Left kidney (tissue), 2 donors: ENCODE results near the gene EPB41L4B. TPM values are rescaled to one million over a fixed set of nuclear protein-coding genes. Genes with fewer than 3 reads are reported as not detected.

Experiments
- DNase-seq: peaks from one replicate; pipeline ENCODE4 v3.0.0-alpha.2; 2013
- polyA plus RNA-seq: library from polyadenylated mRNA; unstranded; fragments of 120-200 nt; gene quantifications from one replicate; pipeline ENCODE4 v1.2.1, GENCODE V29; 2013; ENCODE audit not compliant: insufficient read length

EPB41L4B gene
- polyA plus RNA-seq, 1 donor, result 17.4 TPM

DNA sequence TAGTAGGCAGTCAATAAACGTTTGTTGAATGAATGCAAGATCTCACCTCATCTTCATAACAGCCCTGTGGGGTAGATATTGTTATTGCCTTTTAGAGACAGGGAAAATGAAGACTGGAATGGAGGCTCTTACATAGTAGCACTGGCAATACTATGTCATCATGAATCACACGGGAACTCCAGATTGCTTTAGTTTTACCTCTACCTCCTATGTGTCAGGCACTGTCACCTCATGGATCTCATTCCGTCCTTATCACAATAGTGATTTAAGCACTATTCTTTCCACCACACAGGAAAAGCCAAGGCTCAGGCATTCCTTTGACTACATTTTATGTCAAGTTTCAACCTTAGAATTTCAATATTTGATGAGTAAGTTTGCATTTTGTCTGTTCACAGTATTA is 2.9 kb upstream of the EPB41L4B start:
- no peak for DNase-seq

DNA sequence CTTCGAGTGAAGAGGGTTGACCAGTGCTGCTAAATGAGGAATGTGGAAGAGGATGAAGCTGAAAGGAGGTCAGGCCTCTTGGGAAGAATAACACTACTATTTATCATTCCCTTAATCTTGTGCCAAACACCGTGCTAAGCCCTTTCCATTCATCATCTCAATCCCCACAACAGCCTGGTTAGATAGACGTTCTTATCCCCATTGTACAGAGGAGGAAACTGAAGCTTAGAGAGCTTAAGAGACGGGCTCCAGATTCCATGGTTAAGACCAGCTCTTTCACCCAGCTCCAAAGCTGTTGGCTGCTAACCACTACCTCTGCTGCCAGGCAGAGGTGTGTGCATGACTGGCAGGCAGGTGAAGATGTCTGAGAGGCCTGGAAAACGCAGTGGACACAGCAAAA is 868 bp upstream of the EPB41L4B start:
- DNase-seq, result no peak

DNA sequence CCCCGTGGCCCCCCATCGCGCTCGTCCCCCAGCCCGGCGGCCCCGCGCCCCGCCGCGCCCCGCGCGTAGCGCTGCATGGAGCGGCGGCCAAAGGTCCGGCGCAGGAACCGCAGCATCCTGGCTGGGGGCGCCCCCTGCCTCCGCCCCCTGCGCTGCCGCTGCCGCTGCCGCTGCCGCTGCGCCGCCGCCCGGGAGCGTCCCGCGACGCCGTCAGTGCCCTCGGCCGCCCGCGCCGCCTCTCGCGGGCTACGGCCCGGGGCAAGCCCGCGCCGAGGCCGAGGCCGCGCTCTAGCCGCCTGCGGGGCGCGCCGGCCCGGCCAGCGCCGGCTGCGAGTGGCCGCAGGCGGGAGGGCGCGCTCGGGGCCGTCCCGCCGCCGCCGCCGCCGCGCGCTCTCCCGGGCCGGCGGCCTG is 523 bp downstream of the EPB41L4B start:
- DNase-seq, result no peak

DNA sequence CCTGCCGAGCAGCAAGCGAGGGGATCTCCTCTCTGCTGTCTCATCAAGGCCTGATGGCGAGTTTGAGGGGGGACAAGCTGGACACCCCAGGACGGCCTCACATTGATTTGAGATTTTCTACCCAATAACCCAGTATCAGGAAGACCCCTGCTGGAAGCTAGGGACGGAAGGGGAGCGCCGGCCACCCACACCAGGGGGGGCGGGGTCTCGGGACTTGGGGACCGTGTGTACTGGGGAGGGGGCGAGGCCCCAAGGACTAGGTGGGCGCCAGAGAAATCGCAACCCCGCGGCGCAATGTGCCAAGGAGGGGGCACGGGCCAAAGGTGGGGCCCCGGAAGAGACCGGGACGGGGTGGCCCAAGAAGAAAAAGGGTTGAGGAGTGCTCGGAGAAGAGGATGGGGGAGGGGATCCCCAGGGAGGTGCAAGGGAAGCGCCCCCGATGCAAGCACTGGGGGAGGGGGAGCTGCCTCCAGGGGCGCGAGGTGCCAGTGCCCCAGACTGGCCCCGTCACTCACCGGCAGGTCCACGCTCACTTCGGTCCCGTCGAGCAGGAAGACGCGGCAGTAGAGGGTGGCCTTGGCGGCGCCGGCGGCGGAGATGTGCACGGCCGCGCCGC is 1.1 kb downstream of the EPB41L4B start:
- no peak for DNase-seq

DNA sequence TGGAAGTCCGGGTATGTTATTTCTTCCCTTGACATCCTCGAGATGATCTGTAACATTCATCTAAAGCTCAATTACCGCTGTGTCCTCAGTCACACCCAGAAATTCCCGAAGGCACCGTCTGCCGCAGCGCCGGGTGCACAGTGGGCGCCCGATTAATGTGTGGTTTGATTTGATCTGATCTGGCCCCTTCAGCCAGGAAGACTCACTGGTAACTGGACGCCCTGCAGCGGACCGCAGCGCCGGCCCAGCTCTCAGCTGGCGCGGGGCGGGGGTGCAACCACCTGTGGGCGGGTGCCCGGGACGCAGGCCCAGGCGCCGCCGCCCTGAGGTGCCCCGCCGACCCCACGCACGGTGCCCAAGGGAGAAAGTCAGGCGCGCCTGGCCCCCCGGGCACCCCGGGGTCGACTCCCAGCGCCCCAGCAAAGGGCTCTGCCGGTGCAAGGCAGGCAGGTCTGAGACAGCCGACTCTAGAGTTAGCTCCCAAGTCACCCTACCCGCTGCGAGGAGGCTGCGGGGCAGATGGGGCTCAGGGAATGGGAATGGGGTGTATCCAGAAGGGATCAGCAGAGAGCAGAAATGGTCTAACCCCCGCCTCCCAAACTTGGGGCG is 1.7 kb downstream of the EPB41L4B start:
- DNase-seq, result no peak

DNA sequence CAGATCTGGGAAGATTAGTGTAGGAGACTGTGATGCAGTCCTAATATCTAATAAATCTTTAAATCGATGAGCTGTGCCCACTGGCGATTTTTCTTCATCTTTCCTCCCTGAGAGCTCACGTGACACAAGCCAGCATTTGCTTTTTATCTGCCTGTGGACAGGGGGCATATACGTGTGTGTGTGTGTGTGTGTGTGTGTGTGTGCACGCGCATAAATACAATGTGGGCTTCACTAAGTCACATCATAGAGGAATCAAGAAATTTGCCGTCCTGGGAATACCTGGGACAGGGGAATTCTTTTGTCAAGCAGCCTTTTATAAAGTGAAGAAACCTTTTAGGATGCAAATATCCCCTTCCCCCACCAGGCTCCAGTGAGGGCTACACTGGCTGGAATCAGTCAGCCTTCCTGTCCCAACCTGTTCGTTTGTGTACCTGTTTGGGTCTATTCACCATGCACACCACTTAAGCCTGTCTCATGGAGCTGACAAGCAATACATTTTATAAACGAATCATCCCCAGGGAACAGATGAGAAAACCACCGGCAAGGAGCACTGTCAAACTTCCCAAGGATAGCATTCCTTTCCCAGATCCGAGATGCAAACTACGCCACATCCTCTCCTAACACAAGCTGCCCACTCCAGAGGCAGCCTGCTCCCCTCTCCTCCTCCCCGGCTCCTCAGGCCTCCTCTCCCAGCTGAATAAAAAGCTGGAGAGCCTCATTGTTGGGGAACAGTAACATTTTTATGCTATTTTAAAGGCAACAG is 2.7 kb downstream of the EPB41L4B start:
- DNase-seq, result no peak

DNA sequence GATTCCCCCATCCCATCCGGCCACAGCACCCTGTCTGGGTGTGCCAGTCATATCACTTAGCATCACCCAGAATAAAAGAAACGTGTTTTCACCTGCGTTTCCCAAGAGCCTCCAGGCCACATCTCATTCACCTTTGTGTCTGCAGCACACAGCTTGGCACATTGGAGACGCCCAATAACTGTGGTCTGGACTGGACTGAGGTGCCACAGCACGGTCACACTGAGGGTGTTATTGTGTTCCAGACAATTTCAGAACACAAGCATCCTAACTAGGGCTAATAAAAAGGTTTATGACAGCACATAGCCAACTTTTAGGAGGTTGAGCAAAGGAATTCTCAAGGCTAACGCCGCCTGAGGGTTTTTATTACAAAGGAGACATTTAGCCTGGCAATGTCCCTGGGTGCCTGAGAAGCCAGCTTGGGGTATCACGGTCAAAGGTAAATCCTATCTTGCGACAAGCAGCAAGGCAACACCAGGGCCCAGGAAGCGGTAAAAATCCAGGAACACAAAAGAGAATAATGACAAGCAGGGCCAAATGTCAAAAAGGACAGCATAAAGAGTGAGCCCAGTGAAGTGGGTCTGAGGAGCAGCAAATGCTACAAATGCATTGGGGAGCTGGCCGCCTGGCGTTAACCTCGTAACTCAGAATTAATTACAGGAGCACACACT is 3.4 kb downstream of the EPB41L4B start:
- DNase-seq, result no peak

DNA sequence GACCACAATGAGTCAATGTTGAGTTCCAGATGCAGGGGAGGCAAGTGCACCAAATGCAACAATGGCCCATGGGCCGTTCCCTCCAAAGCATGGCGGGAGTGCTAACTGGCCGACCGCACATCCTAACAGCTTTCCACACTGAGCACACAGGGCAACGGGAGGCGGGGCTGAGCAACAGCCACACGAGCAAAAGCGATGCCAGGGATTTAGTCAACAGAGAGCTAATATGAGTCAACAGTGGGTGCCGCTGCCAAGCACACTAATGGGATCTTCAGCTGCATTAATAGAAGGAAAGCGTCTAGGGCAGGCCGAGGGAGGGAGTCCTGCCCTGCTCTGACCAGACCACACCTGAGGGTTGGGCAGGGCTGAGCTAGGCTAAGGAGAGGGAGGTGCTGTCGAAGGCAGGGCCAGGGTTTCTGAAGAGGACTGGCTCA is 4.6 kb downstream of the EPB41L4B start:
- no peak for DNase-seq

DNA sequence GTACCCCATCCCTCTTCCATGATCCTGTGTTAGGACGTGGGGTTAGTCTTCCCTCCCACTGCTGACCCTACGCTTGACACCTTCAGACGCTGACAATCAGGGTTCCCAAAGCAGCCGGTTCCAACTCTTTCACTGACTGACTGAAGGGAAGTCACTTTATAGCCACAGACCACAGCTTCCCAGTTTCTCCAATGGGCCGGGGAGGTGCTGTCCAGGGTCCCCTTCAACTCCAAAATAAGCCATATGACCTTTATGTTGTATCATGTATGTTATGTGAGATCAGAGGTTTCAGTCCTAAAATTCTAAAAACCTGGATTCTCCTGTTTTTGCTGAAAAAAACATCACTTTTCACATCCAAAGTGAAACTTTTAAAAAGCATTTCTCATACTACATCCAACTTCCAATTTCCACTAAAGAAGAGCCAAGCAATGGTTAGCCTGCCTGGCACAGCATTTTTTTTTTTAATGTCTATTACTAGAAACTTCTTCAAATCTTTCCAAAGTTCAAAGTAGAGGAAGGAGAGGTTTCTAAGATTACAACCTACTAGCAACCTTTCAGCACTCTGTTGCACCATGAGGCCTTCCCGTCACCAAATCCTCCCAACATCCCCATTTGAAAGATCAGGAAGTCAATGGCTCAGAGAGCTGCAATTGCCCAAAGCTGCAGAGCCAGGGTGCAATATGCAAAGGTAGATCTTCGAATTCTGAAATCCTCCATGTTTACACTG is 5.2 kb downstream of the EPB41L4B start:
- no peak for DNase-seq

DNA sequence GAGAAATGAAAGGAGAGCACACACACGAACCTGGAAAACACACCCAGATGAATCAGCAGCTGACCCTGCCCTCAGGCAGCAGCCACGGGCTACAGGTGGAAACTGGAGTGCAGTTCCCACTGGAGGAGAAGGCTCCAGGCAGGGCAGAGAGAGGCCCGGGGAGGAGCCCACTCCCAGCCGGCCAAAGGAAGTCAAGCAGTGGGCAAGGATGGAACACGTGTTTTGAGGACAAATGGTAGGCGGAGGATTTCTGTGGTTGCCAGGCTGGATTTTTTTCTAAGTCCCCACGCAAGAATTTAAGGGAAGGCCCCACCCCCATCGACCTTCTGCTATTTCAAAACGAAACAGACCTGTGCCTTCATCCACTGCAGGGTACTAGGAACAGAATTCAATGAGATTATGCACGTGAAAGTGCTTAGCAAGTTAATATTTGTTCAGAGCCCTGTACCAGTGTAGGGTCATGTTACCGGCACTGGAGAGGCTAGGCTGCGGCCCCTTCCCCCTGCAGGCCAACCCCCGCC is 6.8 kb downstream of the EPB41L4B start:
- no peak for DNase-seq

DNA sequence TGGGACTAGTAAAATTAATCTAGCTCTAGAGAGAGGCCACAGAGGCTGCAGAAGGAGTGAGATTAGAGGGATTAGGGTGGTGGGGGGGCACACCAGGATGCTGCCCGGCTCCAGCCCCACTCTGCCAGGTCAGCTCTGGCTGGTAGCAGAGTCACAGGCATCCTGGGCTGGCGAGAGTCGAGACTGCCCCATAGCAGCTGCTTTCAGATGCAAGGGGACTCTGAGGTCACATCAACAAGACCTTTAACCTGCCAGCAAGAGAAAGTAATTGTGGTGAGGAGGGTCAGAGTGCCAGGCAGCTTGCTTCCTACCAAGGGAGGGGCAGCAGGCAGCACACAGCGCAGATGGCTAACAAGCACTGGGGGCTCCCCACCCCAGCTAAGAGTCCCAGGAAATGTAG is 7.5 kb downstream of the EPB41L4B start:
- DNase-seq, result no peak

DNA sequence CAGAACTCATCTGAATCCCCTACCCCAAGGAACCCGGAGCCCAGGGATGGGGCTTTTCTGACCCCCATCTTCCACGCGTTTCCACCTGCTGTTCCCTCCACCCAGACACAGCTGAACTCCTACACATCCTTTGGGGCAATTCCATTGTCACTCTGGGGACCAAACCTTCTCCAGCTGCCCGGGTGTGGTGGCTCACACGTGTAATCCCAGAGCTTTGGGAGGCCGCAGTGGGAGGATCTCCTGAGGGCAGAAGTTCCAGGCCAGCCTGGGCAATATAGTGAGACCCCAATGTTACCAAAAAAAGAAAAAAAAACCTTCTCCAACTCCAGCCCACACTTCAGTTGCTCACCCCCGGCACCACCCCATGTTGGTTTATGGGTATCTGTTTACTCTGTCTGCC is 8.1 kb downstream of the EPB41L4B start:
- no peak for DNase-seq

DNA sequence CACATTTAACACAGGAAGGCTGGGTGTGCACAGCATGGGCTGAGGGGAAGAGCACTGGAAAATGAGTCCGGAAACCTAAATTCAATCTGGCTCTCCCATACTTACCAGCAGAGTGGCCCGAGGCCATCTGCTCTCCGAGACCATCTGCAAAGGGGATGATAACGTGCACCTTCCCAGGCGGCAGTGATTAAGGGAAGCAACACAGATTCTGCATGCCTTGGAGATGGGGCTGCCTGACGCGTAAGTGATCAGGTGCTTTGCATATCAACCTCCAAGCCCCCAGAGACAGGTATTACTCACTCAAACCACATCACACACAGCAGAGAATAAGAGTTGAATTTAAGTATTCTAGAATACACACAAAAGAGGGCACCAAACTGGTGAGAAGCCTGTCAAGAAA is 9.1 kb downstream of the EPB41L4B start:
- no peak for DNase-seq

DNA sequence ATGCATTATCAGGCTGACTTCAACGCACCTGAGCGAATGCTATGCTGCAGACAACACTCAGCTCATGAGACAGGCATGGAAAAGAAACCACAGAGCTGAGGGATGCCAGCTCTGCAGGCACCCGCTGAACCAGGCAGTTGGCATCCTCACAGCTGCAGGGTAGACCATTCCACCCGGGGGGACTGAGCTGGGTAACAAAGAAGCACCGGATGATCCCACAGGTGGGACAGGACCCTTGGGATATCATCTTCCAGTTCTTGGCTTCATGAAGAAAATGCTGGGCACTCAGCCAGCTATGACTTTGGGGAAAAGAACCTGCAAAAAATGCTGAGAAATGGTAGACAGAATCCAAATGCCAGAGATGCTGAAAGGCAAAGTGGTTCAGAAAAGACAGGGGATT is 9.6 kb downstream of the EPB41L4B start:
- DNase-seq, result no peak

DNA sequence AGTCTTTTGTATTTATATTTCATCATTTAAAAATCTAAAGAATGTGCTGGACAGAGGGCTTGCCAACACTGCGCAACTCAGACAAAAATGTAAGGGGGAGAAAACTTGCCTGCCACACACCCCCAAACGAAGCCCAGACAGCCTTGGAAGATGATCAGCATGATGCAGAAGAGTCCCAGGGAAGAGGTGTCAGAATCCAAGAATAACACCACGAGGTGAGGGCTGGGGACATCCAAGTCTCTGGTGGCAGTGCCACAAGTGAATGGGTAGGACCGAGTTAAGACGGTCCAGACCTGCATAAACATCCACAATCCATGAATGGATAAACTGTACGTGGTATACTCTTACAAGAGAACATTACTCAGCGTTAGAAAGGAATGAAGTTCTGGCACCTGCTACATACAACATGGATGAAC is 10.4 kb downstream of the EPB41L4B start:
- DNase-seq, result no peak

DNA sequence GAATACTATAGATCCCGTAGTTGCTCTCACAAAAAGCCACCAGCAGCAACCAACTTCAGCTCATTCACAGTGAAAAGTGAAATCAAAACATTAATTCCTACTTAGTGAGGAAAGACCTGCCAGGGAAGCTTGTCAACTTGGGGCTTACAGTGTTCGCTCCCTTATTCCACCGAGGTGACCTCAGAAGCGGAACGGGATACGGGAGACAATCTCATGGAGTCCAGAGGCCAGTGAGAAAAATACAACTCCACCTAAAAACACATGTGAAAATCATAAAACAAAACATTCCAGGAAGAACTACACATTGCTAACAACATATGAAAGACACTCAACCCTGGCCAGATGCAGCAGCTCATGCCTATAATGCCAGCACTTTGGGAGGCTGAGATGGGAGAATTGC is 11.6 kb downstream of the EPB41L4B start:
- no peak for DNase-seq

DNA sequence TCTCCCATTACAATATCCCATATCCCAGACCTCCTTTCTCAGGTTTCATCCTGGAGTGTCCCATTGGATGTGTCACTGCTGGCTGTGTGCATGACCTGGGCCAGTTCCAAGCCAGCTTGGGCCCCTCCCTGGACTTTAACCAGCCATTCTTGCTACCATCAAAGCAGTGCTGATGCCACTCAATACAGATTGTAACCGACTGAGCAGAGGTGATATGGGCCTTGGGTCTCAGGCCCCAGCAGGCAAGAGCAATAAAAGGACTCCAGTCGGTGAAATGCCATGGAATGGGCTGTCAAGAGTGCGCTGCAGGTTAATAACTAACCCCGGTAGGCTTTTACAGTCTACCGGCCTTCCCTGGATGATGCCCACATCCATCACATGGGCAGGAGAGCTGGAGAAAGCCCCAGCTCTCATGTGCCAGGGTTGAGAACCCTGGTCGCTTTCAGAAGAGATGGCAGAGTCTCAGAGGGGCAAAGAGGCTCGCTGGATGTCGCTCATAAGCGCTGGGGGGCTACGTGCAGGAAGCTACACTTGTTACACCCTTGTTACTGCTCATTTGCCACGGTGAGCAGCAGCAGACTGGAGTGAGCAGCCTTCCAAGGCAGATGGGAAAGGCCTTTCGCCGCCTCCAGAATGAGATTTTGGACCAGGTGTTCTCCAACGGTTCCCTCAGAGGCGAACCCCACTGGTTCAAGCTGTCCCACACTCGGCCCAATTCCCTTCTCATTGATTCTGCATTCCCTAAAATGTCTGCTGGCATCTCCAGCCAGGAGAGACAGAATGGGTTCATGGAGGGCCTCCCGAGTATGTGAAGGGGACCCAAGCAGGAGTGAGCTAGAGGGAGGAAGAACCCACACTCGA is 13.2 kb downstream of the EPB41L4B start:
- DNase-seq, result no peak

DNA sequence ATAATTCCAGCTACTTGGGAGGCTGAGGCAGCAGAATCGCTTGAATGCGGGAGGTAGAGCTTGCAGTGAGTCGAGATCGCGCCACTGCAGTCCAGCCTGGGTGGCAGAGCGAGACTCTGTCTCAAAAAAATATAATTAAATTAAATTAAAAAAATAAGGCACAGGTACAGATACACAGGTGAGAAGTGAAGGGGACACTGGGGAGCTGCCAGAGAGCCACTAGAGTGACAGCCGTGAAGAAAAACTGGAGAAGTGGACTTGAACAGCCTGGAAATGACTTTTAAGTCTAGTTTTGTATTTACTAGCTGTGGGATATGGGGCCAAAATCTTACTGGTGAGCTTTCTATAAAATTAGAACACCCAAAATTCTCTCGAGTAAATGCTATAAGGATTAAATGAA is 15.1 kb downstream of the EPB41L4B start:
- DNase-seq, result no peak

DNA sequence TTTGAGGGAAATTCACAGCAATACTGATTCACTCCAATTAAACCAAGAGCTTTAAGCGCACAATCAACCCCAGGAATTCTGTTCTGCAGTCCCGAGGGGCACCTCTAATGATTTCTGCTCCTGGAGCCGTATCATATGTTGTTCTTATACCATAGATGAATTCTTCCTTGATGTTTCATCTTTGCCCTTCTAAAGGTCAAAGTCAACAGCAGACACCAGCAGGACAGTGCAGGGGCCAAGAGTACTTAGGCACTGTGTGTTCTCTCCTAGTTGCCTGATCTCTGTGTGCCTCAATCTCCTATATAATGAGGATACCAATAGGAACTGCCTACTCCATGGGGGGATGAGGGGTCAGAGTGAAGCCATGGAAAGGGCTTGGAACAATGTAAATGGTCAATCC is 16.5 kb downstream of the EPB41L4B start:
- no peak for DNase-seq

DNA sequence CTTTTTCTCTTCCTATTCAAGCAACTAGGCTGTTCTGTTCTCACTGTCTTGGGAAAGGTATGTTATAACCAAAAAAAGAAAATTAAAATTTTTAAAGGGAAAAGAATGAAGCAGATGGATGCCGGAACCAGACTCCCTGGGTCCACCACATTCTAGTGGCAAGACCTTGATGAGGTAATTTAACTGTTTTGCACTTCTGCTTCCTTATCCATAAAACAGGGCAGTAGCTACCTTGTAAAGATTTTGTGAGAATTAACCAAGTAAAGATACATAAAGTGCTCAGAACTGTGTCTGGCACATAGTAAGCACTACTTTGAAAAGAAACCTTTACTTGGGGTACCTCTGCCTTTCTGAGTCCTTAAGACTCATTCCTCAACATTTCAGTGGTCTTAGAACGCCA is 17.0 kb downstream of the EPB41L4B start:
- DNase-seq, result no peak

DNA sequence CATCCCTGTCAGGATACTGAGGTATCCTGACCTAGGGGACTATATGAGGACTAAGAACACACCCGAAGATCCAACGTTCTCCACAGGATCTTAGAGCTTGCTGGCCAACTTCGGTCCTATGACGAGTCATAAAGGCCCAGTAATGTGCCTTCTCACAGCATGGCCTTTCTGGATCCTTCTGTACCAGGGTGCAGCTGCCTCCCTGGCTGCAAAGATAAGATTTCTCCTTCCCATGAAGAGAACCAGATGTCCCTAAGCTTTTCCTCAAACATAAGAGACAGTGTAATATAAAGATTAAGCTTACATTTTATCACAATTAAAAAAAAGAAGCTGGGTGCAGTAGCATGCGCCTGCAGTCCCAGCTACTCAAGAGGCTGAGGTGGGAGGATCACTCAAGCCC is 18.3 kb downstream of the EPB41L4B start:
- no peak for DNase-seq
